ENCODE data around the gene SOX2.

The SOX2 gene

GRCh38 chr3:181723625-181724191, 12.0 kb downstream of the SOX2 start:
- TF ChIP-seq CTCF (IDR thresholded peaks at IDR 0.05; ENCODE audit: control insufficient read depth, insufficient read depth, low read depth, low read length, missing control alignments) = no peak
- H3K4me3 ChIP-seq (ENCODE audit: control insufficient read depth, low read depth, low read length) = no peak overlapping the region
- DNase-seq (ENCODE audit: low read depth) = no peak

GRCh38 chr3:181724192-181724965, 12.7 kb downstream of the SOX2 start:
- no peak for DNase-seq (ENCODE audit: low read depth)
- TF ChIP-seq CTCF (IDR thresholded peaks at IDR 0.05; ENCODE audit: control insufficient read depth, insufficient read depth, low read depth, low read length, missing control alignments) = no peak
- no peak overlapping the region for H3K4me3 ChIP-seq (ENCODE audit: control insufficient read depth, low read depth, low read length)

GRCh38 chr3:181725131-181725731, 13.5 kb downstream of the SOX2 start:
- H3K4me3 ChIP-seq (ENCODE audit: control insufficient read depth, low read depth, low read length) = no peak overlapping the region
- TF ChIP-seq CTCF (IDR thresholded peaks at IDR 0.05; ENCODE audit: control insufficient read depth, insufficient read depth, low read depth, low read length, missing control alignments) = no peak
- DNase-seq (ENCODE audit: low read depth) = no peak

GRCh38 chr3:181725830-181726229, 14.1 kb downstream of the SOX2 start:
- no peak overlapping the region for H3K4me3 ChIP-seq (ENCODE audit: control insufficient read depth, low read depth, low read length)
- no peak for TF ChIP-seq CTCF (IDR thresholded peaks at IDR 0.05; ENCODE audit: control insufficient read depth, insufficient read depth, low read depth, low read length, missing control alignments)
- DNase-seq (ENCODE audit: low read depth) = no peak

- DNase-seq (ENCODE audit: low read depth) = no peak
- H3K4me3 ChIP-seq (ENCODE audit: control insufficient read depth, low read depth, low read length) = no peak overlapping the region; the same call in 1 of the 2 replicates
- TF ChIP-seq CTCF (IDR thresholded peaks at IDR 0.05; ENCODE audit: control insufficient read depth, insufficient read depth, low read depth, low read length, missing control alignments) = no peak
These were observed 14.9 kb downstream of the SOX2 start for GRCh38 chr3:181726351-181727330.
